DMS114 treated with DMSO at 0.1 percent for 48 hours (cell line): ENCODE measurements around the gene PNPLA2.

ENCODE experiments used
- DNase-seq: peaks from one replicate; lab custom pipeline; 2025; ENCODE audit not compliant: unreplicated experiment; lab: John Stamatoyannopoulos, UW

Gene PNPLA2

GRCh38 chr11:842370-843002 lies 23.8 kb downstream of the PNPLA2 start, which contains the start of the genes POLR2L and TSPAN4:
POLR2L (minus strand) TSS chr11:842529; CDS start chr11:842508, 21 bp downstream.
TSPAN4 (plus strand) TSS chr11:842852; CDS start chr11:850305, 7,453 bp downstream.
- DNase-seq, result peak; percentile 40

DNA sequence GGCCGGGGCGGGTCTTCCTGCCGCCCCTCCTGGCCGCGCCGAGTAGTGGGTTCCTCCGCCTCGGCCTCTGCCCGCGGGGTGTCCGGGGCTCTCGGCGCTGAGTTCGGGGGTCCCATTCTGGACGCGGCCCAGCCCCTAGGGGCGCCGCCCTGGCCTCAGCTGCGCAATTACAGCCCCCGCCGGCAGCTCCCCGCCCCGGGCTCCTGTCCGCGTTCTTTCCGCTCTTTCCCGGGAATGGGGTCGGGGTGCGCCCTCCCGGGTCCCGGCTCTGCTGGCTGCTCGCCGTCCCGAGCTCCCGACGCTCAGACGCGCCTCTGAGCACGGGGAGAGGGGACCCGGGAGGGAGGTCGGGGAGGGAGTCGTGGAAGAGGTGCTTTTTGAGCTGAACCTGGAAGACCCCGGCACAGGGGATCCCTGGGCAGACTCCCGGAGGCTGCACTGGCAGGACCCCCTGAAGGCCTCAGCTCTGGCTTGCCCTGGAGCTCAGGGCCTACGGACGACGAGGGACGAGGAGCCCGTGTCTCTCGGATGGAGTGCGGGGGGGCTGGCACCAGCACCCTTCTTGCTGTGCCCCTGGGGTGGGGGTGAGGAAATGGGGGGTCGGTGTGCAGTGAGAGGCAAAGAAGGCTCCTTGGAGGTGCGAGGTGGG lies 24.5 kb downstream of the PNPLA2 start:
- DNase-seq, result no peak

DNA sequence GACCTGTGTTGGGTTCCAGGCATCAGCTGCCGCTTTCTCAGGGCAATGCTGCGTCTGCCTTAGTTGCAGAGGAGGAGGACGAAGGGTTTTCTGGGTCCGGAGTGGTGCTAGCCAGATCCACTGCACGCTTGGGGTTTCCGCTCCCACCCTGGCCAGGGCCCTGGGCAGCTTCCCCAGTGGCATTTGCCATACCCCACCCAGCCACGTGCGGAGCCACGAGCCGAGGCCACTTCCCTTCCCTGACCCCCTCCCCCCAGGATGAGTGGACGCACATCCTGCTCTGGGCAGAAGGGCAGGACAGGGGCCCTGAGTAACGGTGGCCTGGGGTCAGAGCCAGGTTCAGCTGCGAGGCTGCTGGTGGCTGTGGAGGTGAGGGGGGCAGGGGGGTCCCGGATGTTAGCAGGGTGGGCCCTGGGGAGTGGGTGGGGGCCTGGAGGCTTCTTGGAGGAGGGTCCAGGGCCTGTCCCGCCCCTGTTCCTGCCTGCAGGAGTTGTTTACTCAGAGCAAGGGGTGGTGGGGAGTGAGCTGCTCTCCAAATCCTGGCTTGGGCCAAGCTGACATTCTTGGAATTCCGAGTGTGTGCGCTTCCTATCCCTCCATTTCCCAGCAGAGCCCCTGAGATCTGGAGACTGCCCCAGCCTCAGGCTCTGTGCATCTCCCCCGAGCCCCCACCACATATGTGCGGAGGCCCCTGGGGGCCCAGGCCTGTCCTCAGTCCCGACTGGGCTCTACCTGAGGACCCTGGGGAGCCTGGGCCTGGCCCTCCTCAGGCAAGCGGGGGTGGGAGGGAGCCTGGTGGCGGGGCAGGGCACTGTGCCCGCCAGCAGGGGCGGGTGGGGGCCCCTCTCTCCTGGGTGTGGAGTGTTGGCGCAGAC lies 25.3 kb downstream of the PNPLA2 start:
- no peak for DNase-seq

DNA sequence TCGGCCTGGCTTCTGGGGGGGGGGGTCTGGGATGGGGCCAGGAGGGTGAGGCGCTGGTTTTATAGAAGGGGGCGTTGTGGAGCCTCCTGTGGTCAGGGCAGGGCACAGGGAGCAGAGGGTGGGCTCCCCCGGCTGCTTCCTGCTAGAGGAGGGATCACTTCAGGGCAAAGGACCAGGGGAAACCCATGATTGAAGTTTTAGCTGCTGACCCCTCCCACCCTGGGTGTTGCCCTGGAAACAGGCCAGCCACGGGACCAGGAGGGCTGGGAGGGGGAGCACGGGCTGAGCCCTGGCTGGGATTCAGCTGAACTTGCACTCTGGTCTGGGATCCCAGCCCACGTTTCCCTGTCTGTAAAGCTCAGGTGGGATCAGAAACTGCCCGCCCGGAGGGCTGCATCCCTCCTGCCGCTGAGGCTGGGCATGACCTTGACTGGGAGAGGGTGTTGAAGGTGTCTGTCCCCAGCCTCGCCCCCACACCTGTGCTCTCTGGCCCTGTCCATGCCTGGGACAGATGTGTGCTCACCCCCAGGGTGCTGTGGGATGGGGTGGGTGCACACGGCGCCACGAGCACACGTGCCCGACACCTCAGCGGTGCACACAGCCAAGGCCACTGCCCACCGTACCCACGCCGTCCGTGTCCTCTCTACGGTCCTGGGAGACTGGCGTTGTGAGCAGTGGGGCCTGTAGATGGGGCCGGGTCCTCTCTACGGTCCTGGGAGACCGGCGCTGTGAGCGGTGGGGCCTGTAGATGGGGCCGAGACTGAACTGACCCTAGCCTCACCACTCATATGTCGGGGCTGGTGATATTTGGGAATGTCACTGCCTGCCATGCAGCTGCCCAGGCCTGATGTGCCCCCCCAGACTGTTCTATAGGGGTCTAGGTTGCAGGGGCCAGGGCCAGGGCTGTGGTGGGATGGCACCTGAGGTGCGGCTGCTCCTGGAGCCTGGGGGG lies 26.3 kb downstream of the PNPLA2 start:
- no peak for DNase-seq

DNA sequence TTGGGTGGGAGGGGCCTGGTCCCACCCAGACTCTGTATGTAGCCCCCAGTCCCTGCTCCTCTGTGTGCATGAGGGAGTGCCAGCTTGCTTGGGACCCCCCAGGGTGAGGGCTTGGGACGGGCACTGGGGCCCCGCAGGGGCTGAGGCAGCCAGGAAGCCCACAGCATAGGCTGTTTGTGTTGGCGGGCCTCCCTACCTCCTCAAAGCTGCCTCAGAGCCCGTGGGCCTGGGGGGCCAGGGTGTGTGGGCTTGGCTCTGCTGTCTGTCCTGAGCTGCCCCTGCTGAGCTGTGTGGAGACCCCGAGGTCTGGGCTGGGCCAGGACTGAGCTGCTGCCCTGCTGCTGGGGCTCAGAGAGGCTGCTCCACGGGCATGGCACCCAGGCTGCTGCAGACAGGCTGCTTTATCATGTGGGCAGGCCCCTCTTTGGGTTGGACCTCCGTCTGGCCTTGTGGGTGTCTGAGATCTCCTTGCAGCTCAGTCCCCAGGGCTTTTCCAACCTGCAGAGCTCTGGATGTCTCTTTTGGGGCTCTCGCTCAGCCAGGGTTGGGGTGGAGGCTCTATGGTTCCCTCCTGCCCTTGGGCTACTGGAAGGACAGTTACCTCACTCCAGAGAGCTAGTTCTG lies 27.3 kb downstream of the PNPLA2 start:
- no peak for DNase-seq

GRCh38 chr11:846496-847098 lies 27.9 kb downstream of the PNPLA2 start:
- no peak for DNase-seq

DNA sequence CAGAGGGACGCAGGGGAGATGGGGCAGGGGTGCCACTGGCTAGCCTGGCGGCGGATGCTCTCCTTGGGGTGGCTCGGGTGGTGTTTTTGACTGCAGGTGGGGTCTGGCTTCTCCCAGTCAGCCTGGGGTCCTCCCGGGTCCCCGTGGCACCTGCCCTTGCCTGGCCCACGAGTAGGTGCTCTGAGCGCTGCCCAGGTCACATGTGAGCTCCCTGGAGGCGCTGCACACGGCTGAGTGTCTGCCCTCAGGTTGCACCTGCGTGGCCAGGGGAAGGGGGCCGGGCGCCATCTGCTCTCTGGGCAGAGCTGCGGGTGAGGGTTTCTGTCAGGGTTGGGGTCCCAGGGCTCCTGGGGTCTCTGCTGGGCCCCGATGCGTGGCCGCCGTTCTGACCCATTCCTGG lies 29.2 kb downstream of the PNPLA2 start:
- no peak for DNase-seq

GRCh38 chr11:848380-848931 lies 29.7 kb downstream of the PNPLA2 start:
- no peak for DNase-seq

- no peak for DNase-seq
Observed at GRCh38 chr11:849104-849824, 30.6 kb downstream of the PNPLA2 start.

GRCh38 chr11:849951-850774 lies 31.4 kb downstream of the PNPLA2 start:
- DNase-seq, result no peak

- DNase-seq, result no peak
Observed at GRCh38 chr11:850775-851763, 32.4 kb downstream of the PNPLA2 start.

DNA sequence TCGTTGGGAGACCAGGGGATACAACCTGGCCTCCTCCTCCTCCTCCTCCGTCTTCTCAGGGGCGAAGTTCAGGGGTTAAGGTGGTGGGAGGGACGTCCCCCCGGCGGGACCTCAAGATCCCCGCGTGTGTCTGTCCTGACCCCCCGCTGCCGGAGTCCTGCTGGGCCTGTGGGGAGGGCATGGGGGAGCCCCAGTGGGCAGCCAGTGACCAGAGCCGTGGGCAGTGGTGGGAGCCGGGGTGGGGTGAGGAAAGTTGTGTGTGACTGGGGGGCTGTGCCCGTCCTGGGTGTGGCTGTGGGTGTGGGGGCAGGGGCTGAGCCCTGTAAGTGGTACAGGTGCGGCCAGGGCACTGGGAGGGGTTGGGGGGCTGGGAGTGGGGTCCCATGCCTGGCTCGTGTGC lies 34.0 kb downstream of the PNPLA2 start:
- DNase-seq, result no peak

DNA sequence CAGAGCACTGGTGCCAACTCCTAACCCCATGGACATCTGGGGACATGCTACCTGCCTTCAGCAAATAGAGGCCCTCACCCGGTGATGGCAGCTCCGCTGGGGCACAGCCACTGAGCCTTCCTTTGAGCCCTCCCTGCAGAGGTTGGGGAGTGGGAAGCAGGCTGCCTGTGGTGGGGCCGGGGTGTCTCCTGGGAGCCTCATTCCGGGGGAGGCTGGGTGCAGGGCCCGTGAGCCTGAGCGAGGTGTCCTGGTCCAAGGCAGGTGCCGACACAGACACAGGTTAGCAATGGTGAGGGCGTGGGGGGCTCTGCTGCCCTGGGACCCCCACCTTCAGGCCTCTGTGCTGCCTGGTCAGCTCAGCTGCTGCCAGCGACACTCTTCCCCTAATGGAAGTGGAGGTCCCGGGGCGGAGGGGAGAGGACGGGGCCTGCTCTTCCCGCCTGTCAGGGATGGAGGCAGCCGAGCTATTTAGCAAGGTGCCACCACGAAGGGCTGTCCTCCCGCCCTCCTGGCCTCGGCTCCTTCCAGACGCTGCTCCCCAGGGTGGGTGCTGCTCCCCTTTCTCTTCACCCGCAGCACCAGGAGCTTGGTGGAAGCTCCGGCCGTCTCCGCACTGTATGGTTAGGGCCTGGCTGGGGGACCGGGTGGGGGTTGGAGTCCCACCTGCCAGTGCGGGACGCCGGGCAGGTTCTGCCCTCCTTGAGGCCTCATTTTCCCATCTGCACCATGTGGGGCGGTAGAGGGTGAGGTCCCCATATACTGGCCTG lies 35.2 kb downstream of the PNPLA2 start:
- DNase-seq, result no peak

DNA sequence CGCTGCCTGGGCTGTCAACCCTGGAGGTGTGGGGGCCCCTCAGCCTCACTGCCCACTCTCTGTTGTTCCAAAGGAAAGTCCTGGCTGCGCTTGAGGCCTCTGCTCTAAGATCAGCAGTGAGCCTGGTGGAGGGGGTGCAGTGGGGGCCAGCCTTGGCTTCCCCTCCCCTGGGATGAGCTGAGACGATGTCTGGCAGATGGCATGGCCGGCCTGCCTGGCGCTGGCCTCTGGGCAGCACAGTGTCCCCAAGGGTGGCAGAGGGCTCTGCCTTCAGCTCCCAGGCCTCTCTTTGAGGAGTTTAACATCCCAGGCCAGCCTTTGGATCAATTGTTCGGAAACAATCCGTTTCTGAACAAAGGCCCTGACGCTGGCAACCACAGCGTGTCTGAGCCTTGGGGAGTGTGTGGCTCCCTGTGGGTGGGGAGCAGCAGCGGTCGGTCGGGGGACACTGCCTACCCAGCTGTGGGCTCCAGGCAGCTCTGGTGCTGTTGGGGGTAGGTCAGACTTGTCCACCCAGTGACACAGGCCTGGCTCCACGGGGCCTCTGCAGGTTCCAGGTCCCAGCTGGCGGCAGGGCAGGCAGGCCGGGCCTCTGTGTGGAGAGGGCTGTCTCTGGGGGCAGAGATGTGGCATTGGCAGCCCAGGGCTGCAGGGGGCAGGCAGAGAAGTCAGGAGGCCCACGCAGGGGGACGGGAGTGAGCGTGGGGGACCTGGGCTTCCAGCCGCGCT lies 36.1 kb downstream of the PNPLA2 start:
- DNase-seq, result no peak

GRCh38 chr11:855330-855674 lies 36.6 kb downstream of the PNPLA2 start:
- DNase-seq, result no peak

- no peak for DNase-seq
Observed at GRCh38 chr11:855796-856195, 37.1 kb downstream of the PNPLA2 start.
